ENCODE measurements around the gene LYRM9.
"Not testable (repeated sequence)": the region's sequence is repeated elsewhere in the genome, so short reads cannot be mapped to it uniquely, and the experiment has no call there.

Gene LYRM9

DNA sequence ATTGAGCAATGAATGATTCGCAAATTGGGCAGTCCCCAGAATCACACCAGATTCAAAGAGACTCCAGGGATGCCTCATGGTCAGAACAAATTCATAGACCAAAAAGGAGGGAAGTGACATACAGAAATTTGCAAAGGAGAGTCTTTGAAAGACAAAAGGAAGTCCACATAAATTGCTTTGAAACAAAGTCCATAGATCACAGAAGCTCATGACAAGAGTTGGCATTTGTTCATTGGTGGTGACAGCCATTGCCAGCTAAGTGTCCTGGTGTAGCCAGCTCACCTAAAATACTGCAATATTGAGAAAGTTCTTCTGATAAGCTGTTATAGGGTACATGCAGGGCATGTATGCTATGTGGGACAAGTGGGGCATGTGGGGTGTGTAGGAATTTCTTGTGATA, 55.4 kb downstream of the LYRM9 start:
- DNase-seq: not testable (repeated sequence)

DNA sequence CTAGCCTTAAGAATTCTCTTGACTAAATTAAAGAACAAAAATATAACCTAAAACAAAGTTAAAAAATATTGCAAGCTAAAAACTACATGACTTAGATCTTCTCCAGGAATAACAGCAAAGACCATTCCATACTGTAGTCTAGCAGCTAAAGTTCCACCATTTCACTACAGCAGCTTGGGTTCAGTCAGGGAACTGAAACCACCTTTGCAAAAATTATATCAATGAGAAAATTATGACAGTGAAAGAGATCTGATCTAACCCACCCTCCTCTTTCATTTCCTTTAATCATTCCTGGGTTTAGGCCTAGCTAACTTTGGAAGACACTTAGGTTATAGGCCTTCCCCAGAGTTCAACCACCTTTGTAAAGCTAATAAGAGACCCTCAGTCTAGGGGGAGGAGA, 56.5 kb downstream of the LYRM9 start:
- no peak for DNase-seq

- DNase-seq: no peak
Observed at GRCh38 chr17:27834571-27834970, 58.6 kb downstream of the LYRM9 start.

DNA sequence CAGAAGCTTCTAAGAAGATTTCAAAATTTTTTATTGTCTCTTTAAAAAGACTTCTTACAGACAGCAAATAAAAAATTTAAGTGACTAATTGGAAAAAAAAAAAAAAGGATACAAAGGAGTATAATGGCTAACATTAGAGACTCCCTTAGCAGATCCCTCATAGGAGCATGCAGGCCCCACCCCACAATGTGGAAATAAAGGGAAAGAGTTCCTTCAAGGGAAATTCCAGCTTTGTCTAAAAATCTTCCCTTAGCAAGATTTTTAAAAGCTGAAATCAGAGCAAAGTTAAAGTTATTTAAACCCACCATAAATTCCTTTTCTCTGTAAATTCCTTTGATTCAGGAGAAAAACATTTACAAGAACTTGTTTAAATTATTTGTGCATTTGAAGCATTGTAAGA, 60.3 kb downstream of the LYRM9 start:
- DNase-seq: no peak

DNA sequence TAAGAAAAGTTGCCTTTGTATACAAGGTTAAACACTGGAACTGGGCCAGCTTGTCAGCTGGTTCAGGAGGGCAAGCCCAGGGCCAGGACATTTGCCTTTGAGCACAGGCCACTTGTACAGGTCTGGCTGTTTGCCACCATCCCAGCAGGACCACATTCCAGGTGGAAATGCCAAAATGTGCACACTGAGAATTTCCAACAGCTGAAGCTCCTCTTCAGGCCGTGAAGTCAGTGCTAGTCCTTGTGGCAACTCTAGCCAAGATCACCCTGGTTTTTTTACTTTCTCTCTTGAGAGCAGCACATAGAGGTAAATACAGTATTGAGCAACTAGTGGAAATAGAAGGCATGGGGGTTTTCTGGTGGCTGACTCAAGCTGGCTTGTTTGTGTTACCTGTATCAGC, 63.3 kb downstream of the LYRM9 start:
- DNase-seq: not testable (repeated sequence)

- not testable (repeated sequence) for DNase-seq
Observed at GRCh38 chr17:27829143-27829711, 63.9 kb downstream of the LYRM9 start.
